ENCODE measurements around the gene INTS15.
"Not testable (repeated sequence)": the region's sequence is repeated elsewhere in the genome, so short reads cannot be mapped to it uniquely, and the experiment has no call there.

INTS15 gene

GRCh38 chr7:6621195-6622133 is 31.6 kb downstream of the INTS15 start:
- Mint-ChIP-seq H3K4me3 (no peak overlapping the region), H3K4me1 (peaks cover 50% of the 10 kb centered on the region), H3K27me3 (no peaks in the 10 kb centered on the region), H3K27ac (no peak overlapping the region), H3K36me3 (ENCODE audit: low read depth) (peaks cover 7% of the 10 kb centered on the region), H3K9me3 (no peaks in the 10 kb centered on the region)
- ATAC-seq, result no peak
- no peak for DNase-seq

GRCh38 chr7:6622134-6622710 is 32.4 kb downstream of the INTS15 start:
- H3K4me1 Mint-ChIP-seq, result peaks cover 50% of the 10 kb centered on the region
- ATAC-seq (no peak), DNase-seq (no peak)
- H3K9me3 Mint-ChIP-seq, result no peaks in the 10 kb centered on the region
- H3K27ac Mint-ChIP-seq, result no peak overlapping the region
- no peak overlapping the region for H3K4me3 Mint-ChIP-seq
- no peaks in the 10 kb centered on the region for H3K27me3 Mint-ChIP-seq
- H3K36me3 Mint-ChIP-seq (ENCODE audit: low read depth), result peaks cover 7% of the 10 kb centered on the region

- H3K27ac Mint-ChIP-seq, result peak overlapping the region; percentile 86
- H3K4me1 Mint-ChIP-seq, result peaks cover 44% of the 10 kb centered on the region
- H3K9me3 Mint-ChIP-seq, result no peaks in the 10 kb centered on the region
- H3K36me3 Mint-ChIP-seq (ENCODE audit: low read depth), result peaks cover 7% of the 10 kb centered on the region
- no peaks in the 10 kb centered on the region for H3K27me3 Mint-ChIP-seq
- ATAC-seq, result peak; percentile 38
- peak overlapping the region; percentile 9 for H3K4me3 Mint-ChIP-seq
- DNase-seq, result no peak
These were observed 33.9 kb downstream of the INTS15 start for GRCh38 chr7:6623589-6624245.

- H3K4me3 Mint-ChIP-seq, result peak overlapping the region; percentile 9
- H3K27me3 Mint-ChIP-seq, result no peaks in the 10 kb centered on the region
- H3K27ac Mint-ChIP-seq, result peak overlapping the region; percentile 86
- ATAC-seq (no peak), DNase-seq (no peak)
- H3K36me3 Mint-ChIP-seq (ENCODE audit: low read depth), result peaks cover 7% of the 10 kb centered on the region
- H3K4me1 Mint-ChIP-seq, result peaks cover 39% of the 10 kb centered on the region
- no peaks in the 10 kb centered on the region for H3K9me3 Mint-ChIP-seq
These were observed 34.4 kb downstream of the INTS15 start for GRCh38 chr7:6624246-6624611.

- no peaks in the 10 kb centered on the region for H3K27me3 Mint-ChIP-seq
- H3K27ac Mint-ChIP-seq, result no peak overlapping the region
- H3K4me1 Mint-ChIP-seq, result peaks cover 14% of the 10 kb centered on the region
- H3K36me3 Mint-ChIP-seq (ENCODE audit: low read depth), result no peaks in the 10 kb centered on the region
- H3K4me3 Mint-ChIP-seq, result no peak overlapping the region
- ATAC-seq (no peak), DNase-seq (no peak)
- H3K9me3 Mint-ChIP-seq, result no peaks in the 10 kb centered on the region
These were observed 38.2 kb downstream of the INTS15 start for GRCh38 chr7:6628045-6628444.

- H3K27ac Mint-ChIP-seq, result no peak overlapping the region
These were observed 40.4 kb downstream of the INTS15 start for GRCh38 chr7:6630007-6630849.

GRCh38 chr7:6631605-6632004 is 41.8 kb downstream of the INTS15 start:
- Mint-ChIP-seq H3K9me3 (no peaks in the 10 kb centered on the region), H3K27me3 (no peaks in the 10 kb centered on the region), H3K36me3 (ENCODE audit: low read depth) (no peaks in the 10 kb centered on the region), H3K4me3 (no peak overlapping the region), H3K4me1 (peaks cover 4% of the 10 kb centered on the region), H3K27ac (no peak overlapping the region)
- ATAC-seq (peak; percentile 23), DNase-seq (no peak)

More at GRCh38 chr7:6630007-6630849, 40.4 kb downstream of the INTS15 start:
- no peak overlapping the region for H3K4me3 Mint-ChIP-seq
- H3K27me3 Mint-ChIP-seq, result no peaks in the 10 kb centered on the region
- H3K9me3 Mint-ChIP-seq, result no peaks in the 10 kb centered on the region
- H3K36me3 Mint-ChIP-seq (ENCODE audit: low read depth), result no peaks in the 10 kb centered on the region
- H3K4me1 Mint-ChIP-seq, result no peaks in the 10 kb centered on the region
- ATAC-seq (no peak), DNase-seq (no peak)

GRCh38 chr7:6634021-6634420 is 44.2 kb downstream of the INTS15 start:
- DNase-seq, result no peak
- no peaks in the 10 kb centered on the region for H3K36me3 Mint-ChIP-seq (ENCODE audit: low read depth)
- no peak overlapping the region for H3K4me3 Mint-ChIP-seq
- H3K4me1 Mint-ChIP-seq, result peaks cover 16% of the 10 kb centered on the region
- no peak overlapping the region for H3K27ac Mint-ChIP-seq
- H3K27me3 Mint-ChIP-seq, result no peaks in the 10 kb centered on the region
- no peaks in the 10 kb centered on the region for H3K9me3 Mint-ChIP-seq
- ATAC-seq, result no peak

GRCh38 chr7:6634971-6635370 is 45.1 kb downstream of the INTS15 start:
- DNase-seq; H3K36me3 Mint-ChIP-seq (ENCODE audit: low read depth); ATAC-seq; H3K27ac Mint-ChIP-seq; H3K4me3 Mint-ChIP-seq; H3K27me3 Mint-ChIP-seq; H3K9me3 Mint-ChIP-seq: not testable (repeated sequence)
- H3K4me1 Mint-ChIP-seq, result peaks cover 26% of the 10 kb centered on the region

GRCh38 chr7:6636741-6637543 is 47.1 kb downstream of the INTS15 start, which contains the start of gene ZNF316:
ZNF316 (plus strand) TSS chr7:6637318; CDS start chr7:6642410, 5,092 bp downstream.
- peak within 1 kb of the TSS; percentile 83 for H3K4me3 Mint-ChIP-seq
- ATAC-seq, result peak; percentile 15
- H3K27me3 Mint-ChIP-seq, result no peaks in the 10 kb centered on the region
- peak; percentile 70 for DNase-seq
- peaks cover 21% of the 10 kb centered on the region for H3K36me3 Mint-ChIP-seq (ENCODE audit: low read depth)
- no peaks in the 10 kb centered on the region for H3K9me3 Mint-ChIP-seq
- peaks cover 29% of the 10 kb centered on the region for H3K4me1 Mint-ChIP-seq
- peak within 1 kb of the TSS; percentile 87 for H3K27ac Mint-ChIP-seq

GRCh38 chr7:6637544-6638229 is 47.9 kb downstream of the INTS15 start:
- peak overlapping the region; percentile 83 for H3K4me3 Mint-ChIP-seq
- peak; percentile 71 for DNase-seq
- H3K27me3 Mint-ChIP-seq, result no peaks in the 10 kb centered on the region
- H3K27ac Mint-ChIP-seq, result peak overlapping the region; percentile 87
- no peaks in the 10 kb centered on the region for H3K9me3 Mint-ChIP-seq
- peaks cover 29% of the 10 kb centered on the region for H3K4me1 Mint-ChIP-seq
- H3K36me3 Mint-ChIP-seq (ENCODE audit: low read depth), result peaks cover 24% of the 10 kb centered on the region
- ATAC-seq, result peak; percentile 76

- ATAC-seq (no peak), DNase-seq (no peak)
- Mint-ChIP-seq H3K4me1 (peaks cover 29% of the 10 kb centered on the region), H3K27ac (peak overlapping the region; percentile 87), H3K27me3 (no peaks in the 10 kb centered on the region), H3K9me3 (no peaks in the 10 kb centered on the region), H3K4me3 (peak overlapping the region; percentile 83), H3K36me3 (ENCODE audit: low read depth) (peaks cover 28% of the 10 kb centered on the region)
These were observed 49.2 kb downstream of the INTS15 start for GRCh38 chr7:6639032-6639431.

- H3K27me3 Mint-ChIP-seq, result no peaks in the 10 kb centered on the region
These were observed 49.8 kb downstream of the INTS15 start for GRCh38 chr7:6639627-6640026.

More at GRCh38 chr7:6639627-6640026, 49.8 kb downstream of the INTS15 start:
- Mint-ChIP-seq H3K36me3 (ENCODE audit: low read depth) (peaks cover 28% of the 10 kb centered on the region), H3K9me3 (no peaks in the 10 kb centered on the region), H3K4me3 (no peak overlapping the region), H3K27ac (peak overlapping the region; percentile 87), H3K4me1 (peaks cover 29% of the 10 kb centered on the region)
- DNase-seq (no peak), ATAC-seq (no peak)
